K562 (cell line): ENCODE results near the gene SLC4A2. TPM values are rescaled to one million over a fixed set of nuclear protein-coding genes. Genes with fewer than 3 reads are reported as not detected.
A peak's percentile ranks its signal among the peaks of the same experiment; 100 is the strongest.

Experiments
- CAMTA2 ChIP-seq: fragments of 250-450 bp; sonication (Bioruptor Pico); conservative IDR thresholded peaks from 2 replicates; pipeline ENCODE4 v1.5.1; 2022
- CBX3 ChIP-seq, 2 experiments: IDR thresholded peaks; 1 replicate in 1 of 2; 2 replicates in 1 of 2; pipeline ENCODE4 v1.6.1; 2012; ENCODE audit warnings: inconsistent platforms in 2 of 2, low read length in 2 of 2, borderline replicate concordance in 1 of 2, control low read depth in 1 of 2
- CHD4 ChIP-seq: fragments of 200-600 bp; sonication (generic); IDR thresholded peaks from 3 replicates; pipeline ENCODE4 v1.6.1; 2012; ENCODE audit warnings: low read depth, mild to moderate bottlenecking, mixed read lengths, low read length, inconsistent platforms; ENCODE audit not compliant: insufficient read depth, insufficient replicate concordance, poor library complexity, severe bottlenecking
- CREM ChIP-seq: IDR thresholded peaks from 2 replicates; pipeline ENCODE4 v1.6.1; 2014; ENCODE audit warnings: antibody characterized with exemption, low read depth
- DPF2 ChIP-seq: fragments of 450-650 bp; IDR thresholded peaks from 2 replicates; pipeline ENCODE4 v1.6.1; 2016
- EGR1 ChIP-seq: fragments of 450-650 bp; conservative IDR thresholded peaks from 2 replicates; pipeline ENCODE4 v1.6.1; 2017; ENCODE audit warnings: mild to moderate bottlenecking
- ERF ChIP-seq: fragments of 450-650 bp; formaldehyde crosslinking; IDR thresholded peaks from 2 replicates; pipeline ENCODE4 v1.4.0; 2020; ENCODE audit warnings: mild to moderate bottlenecking, mixed read lengths
- HMGN3 ChIP-seq: IDR thresholded peaks from 2 replicates; pipeline ENCODE4 v1.6.1; 2011; ENCODE audit warnings: borderline replicate concordance, low read depth, mild to moderate bottlenecking, mixed read lengths, low read length; ENCODE audit not compliant: insufficient read length; ENCODE audit errors: extremely low read depth
- HNRNPH1 ChIP-seq: fragments of 200-400 bp; formaldehyde crosslinking; optimal IDR thresholded peaks from 2 replicates; pipeline ENCODE3; 2017; ENCODE audit warnings: low read depth, mild to moderate bottlenecking, low read length, moderate library complexity
- MCM2 ChIP-seq: fragments of 450-650 bp; IDR thresholded peaks from 2 replicates; pipeline ENCODE4 v1.6.1; 2017; ENCODE audit warnings: low read depth, mild to moderate bottlenecking
- NCOA4 ChIP-seq: fragments of 450-650 bp; IDR thresholded peaks from 2 replicates; pipeline ENCODE4 v1.6.1; 2018; ENCODE audit warnings: mild to moderate bottlenecking; ENCODE audit not compliant: partially characterized antibody
- POLR2B ChIP-seq: fragments of 450-650 bp; IDR thresholded peaks from 2 replicates; pipeline ENCODE4 v1.6.1; 2018; ENCODE audit warnings: low read depth; ENCODE audit not compliant: partially characterized antibody
- SMAD2 ChIP-seq: fragments of 150-350 bp; IDR thresholded peaks from 2 replicates; pipeline ENCODE4 v1.6.1; 2014; ENCODE audit warnings: low read depth, mild to moderate bottlenecking, low read length
- SMARCA5 ChIP-seq: fragments of 450-650 bp; IDR thresholded peaks from 2 replicates; pipeline ENCODE4 v1.6.1; 2016
- U2AF1 ChIP-seq: fragments of 200-400 bp; formaldehyde crosslinking; optimal IDR thresholded peaks from 2 replicates; pipeline ENCODE3; 2017; ENCODE audit warnings: mild to moderate bottlenecking, low read depth, low read length, moderate library complexity
- polyA plus RNA-seq, 8 experiments: library from polyadenylated mRNA; depleted of rRNA in 4 of 8; stranded (reverse) in 5 of 8; unstranded in 3 of 8; fragments of >200 nt; fragmentation: Nextera tagmentation in 2 of 8; fragmentation: Illumina TruSeq in 1 of 8; extraction: Ambion mirVana in 2 of 8; extraction: Trizol in 1 of 8; gene quantifications; 2 replicates each; pipeline versions ENCODE4 v1.2.1 to v1.2.3, GENCODE V29; 2011 to 2014; ENCODE audit warnings: inconsistent platforms in 1 of 8, missing spikeins in 1 of 8
- total RNA-seq, 7 experiments: library from RNA; depleted of rRNA in 6 of 7; stranded (reverse); fragments of >200 nt in 6 of 7; fragmentation: Illumina TruSeq in 2 of 7; extraction: Trizol in 2 of 7; gene quantifications; 2 replicates each; pipeline versions ENCODE4 v1.2.1 to v1.2.3, GENCODE V29; 2011 to 2021; ENCODE audit warnings: low replicate concordance in 1 of 7
- TF ChIP-seq, protein P1 (sequence below): sonication (generic); formaldehyde crosslinking; IDR thresholded peaks from 2 replicates; pipeline ENCODE4 v1.8.0; 2022; ENCODE audit warnings: mild to moderate bottlenecking, low read depth, missing genetic modification reagents
- TF ChIP-seq, protein P2 (sequence below), 2 experiments: fragments of 450-650 bp; conservative IDR thresholded peaks; 2 replicates each; pipeline ENCODE4 v1.6.1; 2017; ENCODE audit warnings: mild to moderate bottlenecking in 2 of 2, moderate library complexity in 2 of 2
- TF ChIP-seq, protein P3 (sequence below): fragments of 250-450 bp; sonication (Bioruptor Pico); IDR thresholded peaks from 2 replicates; pipeline ENCODE4 v1.5.0; 2022; ENCODE audit warnings: mild to moderate bottlenecking
- TF ChIP-seq, protein P4 (sequence below), 2 experiments: fragments of 200-800 bp in 1 of 2; sonication (Bioruptor generic) in 1 of 2; sonication (generic) in 1 of 2; formaldehyde crosslinking in 1 of 2; IDR thresholded peaks in 1 of 2; conservative IDR thresholded peaks in 1 of 2; 2 replicates each; pipeline versions ENCODE4 v1.5.0 to v1.6.1; 2016 to 2020; ENCODE audit warnings: missing compliant biosample characterization in 1 of 2, missing genetic modification characterization in 1 of 2, missing genetic modification reagents in 1 of 2

Gene SLC4A2
- total and polyA plus RNA-seq, 9 of the 15 experiments (the other 6 are each of a cell fraction or from before 2014, with no cell fraction given), result 11.4 to 375 (median 130) TPM

DNA sequence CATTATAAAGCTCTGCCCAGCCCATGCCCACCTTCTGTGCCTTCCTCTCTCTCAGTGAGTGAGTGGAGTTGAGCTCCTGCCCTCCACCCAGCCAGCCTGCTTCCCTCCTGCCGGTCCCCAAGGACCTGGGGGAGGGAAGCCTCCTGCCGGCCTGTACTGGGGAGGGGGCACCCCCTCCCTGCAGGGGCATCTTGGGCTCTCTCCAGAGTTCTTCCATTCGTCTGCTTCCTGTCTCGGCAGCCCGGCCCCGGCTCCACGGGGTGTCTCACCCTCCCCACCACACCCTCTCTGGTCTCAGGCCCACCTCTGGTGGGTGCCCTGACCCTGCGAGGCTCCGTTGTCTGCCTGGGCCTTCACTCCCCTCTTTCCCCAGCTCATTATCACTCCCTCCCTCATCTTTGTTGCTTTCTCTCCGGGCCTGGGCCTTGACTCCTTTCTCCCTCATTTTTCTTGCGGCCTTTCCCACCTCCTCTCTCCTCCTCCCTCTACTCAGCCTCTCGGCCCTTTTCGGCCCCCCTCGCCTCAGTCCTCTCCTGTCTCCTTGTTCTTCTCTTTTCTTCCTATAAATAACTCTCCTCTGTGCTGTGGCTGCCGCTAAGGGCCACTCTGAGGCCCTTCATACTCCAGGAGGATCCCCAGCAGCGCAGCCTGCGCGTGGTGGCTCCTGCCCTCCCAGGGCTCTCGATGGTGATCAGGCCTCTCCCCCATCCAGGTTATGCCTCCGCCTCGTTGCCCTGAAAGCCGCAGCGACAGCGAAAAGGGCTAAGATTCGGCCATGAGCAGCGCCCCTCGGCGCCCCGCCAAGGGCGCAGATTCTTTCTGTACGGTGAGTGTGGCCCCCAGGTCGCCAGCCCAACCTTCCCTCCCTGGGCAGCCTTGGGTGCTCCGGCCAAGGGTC is 2.1 kb downstream of the SLC4A2 start (continued):
- TF ChIP-seq, protein P1, sequence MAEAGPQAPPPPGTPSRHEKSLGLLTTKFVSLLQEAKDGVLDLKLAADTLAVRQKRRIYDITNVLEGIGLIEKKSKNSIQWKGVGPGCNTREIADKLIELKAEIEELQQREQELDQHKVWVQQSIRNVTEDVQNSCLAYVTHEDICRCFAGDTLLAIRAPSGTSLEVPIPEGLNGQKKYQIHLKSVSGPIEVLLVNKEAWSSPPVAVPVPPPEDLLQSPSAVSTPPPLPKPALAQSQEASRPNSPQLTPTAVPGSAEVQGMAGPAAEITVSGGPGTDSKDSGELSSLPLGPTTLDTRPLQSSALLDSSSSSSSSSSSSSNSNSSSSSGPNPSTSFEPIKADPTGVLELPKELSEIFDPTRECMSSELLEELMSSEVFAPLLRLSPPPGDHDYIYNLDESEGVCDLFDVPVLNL, result no peak
- no peak for TF ChIP-seq CHD4
- TF ChIP-seq, protein P2, sequence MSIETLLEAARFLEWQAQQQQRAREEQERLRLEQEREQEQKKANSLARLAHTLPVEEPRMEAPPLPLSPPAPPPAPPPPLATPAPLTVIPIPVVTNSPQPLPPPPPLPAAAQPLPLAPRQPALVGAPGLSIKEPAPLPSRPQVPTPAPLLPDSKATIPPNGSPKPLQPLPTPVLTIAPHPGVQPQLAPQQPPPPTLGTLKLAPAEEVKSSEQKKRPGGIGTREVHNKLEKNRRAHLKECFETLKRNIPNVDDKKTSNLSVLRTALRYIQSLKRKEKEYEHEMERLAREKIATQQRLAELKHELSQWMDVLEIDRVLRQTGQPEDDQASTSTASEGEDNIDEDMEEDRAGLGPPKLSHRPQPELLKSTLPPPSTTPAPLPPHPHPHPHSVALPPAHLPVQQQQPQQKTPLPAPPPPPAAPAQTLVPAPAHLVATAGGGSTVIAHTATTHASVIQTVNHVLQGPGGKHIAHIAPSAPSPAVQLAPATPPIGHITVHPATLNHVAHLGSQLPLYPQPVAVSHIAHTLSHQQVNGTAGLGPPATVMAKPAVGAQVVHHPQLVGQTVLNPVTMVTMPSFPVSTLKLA (conservative IDR thresholded peaks at IDR 0.05), result no peak
- TF ChIP-seq NCOA4, result peak; percentile 52
- TF ChIP-seq, protein P3, sequence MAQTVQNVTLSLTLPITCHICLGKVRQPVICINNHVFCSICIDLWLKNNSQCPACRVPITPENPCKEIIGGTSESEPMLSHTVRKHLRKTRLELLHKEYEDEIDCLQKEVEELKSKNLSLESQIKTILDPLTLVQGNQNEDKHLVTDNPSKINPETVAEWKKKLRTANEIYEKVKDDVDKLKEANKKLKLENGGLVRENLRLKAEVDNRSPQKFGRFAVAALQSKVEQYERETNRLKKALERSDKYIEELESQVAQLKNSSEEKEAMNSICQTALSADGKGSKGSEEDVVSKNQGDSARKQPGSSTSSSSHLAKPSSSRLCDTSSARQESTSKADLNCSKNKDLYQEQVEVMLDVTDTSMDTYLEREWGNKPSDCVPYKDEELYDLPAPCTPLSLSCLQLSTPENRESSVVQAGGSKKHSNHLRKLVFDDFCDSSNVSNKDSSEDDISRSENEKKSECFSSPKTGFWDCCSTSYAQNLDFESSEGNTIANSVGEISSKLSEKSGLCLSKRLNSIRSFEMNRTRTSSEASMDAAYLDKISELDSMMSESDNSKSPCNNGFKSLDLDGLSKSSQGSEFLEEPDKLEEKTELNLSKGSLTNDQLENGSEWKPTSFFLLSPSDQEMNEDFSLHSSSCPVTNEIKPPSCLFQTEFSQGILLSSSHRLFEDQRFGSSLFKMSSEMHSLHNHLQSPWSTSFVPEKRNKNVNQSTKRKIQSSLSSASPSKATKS (CRISPR knock-in tag), result no peak
- peak; percentile 23; the same call in 1 of the 2 replicates for TF ChIP-seq SMARCA5
- TF ChIP-seq SMAD2, result no peak
- no peak for TF ChIP-seq CBX3 (IDR thresholded peaks at IDR 0.05; ENCODE audit: borderline replicate concordance in 1 of 2, low read length in 2 of 2)
- TF ChIP-seq POLR2B, result peak; percentile 14
- TF ChIP-seq U2AF1, result no peak
- no peak for TF ChIP-seq MCM2
- no peak for TF ChIP-seq ERF (CRISPR knock-in tag)
- TF ChIP-seq CAMTA2 (CRISPR knock-in tag), result no peak
- TF ChIP-seq HNRNPH1, result no peak
- no peak for TF ChIP-seq CREM
- TF ChIP-seq EGR1, result no peak
- no peak for TF ChIP-seq HMGN3
- TF ChIP-seq DPF2, result peak; percentile 47
- TF ChIP-seq, protein P4, sequence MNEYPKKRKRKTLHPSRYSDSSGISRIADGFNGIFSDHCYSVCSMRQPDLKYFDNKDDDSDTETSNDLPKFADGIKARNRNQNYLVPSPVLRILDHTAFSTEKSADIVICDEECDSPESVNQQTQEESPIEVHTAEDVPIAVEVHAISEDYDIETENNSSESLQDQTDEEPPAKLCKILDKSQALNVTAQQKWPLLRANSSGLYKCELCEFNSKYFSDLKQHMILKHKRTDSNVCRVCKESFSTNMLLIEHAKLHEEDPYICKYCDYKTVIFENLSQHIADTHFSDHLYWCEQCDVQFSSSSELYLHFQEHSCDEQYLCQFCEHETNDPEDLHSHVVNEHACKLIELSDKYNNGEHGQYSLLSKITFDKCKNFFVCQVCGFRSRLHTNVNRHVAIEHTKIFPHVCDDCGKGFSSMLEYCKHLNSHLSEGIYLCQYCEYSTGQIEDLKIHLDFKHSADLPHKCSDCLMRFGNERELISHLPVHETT (CRISPR knock-in tag; conservative IDR thresholded peaks at IDR 0.05 in 1 of 2, IDR thresholded peaks at IDR 0.05 in 1 of 2), result no peak
